Activated naive CD8-positive, alpha-beta T cell treated with anti-CD3 and anti-CD28 coated beads, Interleukin-2, amount 50 U/mL, for 24 hours (primary cell): ENCODE results near the gene PUDP.
"Not testable (repeated sequence)": the region's sequence is repeated elsewhere in the genome, so short reads cannot be mapped to it uniquely, and the experiment has no call there.

Experiments
- ATAC-seq: fragments of 150-1000 bp; cut with Tn5 transposase; one replicate; pipeline ENCODE4 v1.10.0; 2021
- DNase-seq: peaks from one replicate; pipeline ENCODE4 v3.0.0; 2021
- H3K27ac Mint-ChIP-seq: one replicate; pipeline ENCODE4 v1.8.0; 2021; ENCODE audit warnings: mild to moderate bottlenecking, mixed read lengths
- H3K27me3 Mint-ChIP-seq: one replicate; pipeline ENCODE4 v1.8.0; 2021; ENCODE audit warnings: mixed read lengths
- H3K36me3 Mint-ChIP-seq: one replicate; pipeline ENCODE4 v1.8.0; 2021; ENCODE audit warnings: low read depth, mixed read lengths
- H3K4me1 Mint-ChIP-seq: one replicate; pipeline ENCODE4 v1.8.0; 2021; ENCODE audit warnings: mixed read lengths
- H3K4me3 Mint-ChIP-seq: one replicate; pipeline ENCODE4 v1.8.0; 2021; ENCODE audit warnings: mild to moderate bottlenecking, moderate library complexity, mixed read lengths
- H3K9me3 Mint-ChIP-seq: one replicate; pipeline ENCODE4 v1.8.0; 2021; ENCODE audit warnings: mixed read lengths

The PUDP gene

DNA sequence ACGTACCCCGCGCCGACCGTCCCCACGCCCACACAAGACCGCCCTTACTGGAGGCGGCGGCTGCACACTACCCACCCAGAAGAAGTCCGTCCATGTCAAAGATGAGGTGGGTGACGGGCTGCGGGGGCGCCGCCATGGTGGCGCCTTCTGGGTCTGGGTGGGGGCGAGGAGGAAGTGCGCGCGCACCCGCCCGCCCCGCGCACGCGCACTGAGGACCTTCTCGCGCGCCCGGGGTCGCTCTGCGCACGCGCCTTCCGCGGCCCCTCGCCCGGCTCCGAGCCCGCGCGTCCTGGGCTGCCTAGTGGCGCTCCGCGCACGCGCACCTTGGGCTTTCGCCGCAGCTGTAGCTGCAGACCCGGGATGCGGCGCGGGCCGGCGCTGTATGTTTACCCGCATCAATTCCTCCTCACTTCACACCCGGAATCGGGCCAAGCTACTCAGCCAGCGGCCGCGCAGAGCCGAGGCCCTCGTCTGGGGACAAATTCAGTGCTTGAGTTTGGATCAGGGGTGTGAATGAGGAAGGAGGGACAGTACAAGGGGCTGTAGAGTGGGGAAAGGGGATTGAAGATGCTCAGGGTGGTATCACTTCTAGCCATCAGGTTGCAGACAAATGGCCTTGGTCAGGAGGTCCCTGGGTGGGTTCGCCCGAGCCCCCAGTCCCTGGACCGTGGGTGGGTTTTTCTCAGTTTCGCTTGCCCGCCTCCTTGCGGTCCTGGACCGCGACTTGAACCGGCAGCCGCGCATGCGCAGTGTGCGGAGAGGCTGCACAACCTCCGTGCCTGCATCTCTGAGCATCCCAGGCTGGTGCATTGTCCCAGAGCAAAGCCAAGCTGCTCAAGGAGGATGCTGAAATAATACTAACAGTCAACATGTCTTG lies at the start of gene PUDP:
PUDP (minus strand) TSS at position 176 of the 877 bp plus-strand sequence; CDS start at position 136, 40 bp downstream.
- no peaks in the 10 kb centered on the region for H3K36me3 Mint-ChIP-seq
- peak within 1 kb of the TSS; percentile 71 for H3K27ac Mint-ChIP-seq
- H3K9me3 Mint-ChIP-seq = no peaks in the 10 kb centered on the region
- ATAC-seq (peak; percentile 90), DNase-seq (peak; percentile 83)
- H3K27me3 Mint-ChIP-seq = no peaks in the 10 kb centered on the region
- peak within 1 kb of the TSS; percentile 81 for H3K4me3 Mint-ChIP-seq
- H3K4me1 Mint-ChIP-seq = peaks cover 23% of the 10 kb centered on the region

DNA sequence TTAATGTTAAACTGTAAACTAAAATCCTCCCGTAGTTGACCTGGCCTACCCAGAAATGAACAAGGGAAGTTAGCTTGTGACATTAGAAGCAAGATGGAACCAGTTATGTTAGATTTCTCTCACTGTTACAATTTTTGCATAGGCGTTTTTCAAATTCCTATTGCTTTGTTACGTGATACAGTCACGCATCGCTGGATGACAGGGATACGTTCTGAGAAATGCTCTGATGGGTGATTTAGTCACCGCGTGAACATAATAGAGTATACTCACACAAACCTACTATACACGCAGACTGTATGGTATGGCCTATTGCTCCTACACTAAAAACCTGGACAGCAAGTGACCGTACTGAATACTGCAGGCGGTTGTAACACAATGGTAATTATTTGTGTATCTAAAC lies 46.7 kb upstream of the PUDP start:
- Mint-ChIP-seq H3K27me3 (no peaks in the 10 kb centered on the region), H3K9me3 (no peaks in the 10 kb centered on the region), H3K27ac (no peak overlapping the region), H3K4me3 (no peak overlapping the region), H3K36me3 (no peaks in the 10 kb centered on the region), H3K4me1 (no peaks in the 10 kb centered on the region)
- ATAC-seq (no peak), DNase-seq (no peak)

DNA sequence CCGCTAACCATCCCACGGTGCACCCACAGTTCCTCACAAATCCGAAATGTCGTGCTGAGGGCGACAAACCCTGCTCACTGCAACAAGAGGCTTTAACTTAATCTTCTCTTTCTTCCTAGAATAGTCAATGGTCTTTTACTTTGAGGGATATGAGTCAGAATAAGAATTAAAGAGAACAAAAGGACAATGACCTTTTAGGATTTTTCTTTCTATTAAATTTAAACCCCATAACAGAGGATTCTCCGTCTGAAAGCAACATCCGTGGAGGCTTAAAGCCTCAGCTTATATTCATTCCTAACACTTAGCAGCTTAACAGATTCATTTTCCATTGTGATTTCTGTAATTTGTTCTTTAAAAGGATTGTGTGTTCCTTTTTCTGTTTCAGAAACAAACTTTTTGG lies 44.9 kb upstream of the PUDP start:
- Mint-ChIP-seq H3K9me3 (no peaks in the 10 kb centered on the region), H3K36me3 (no peaks in the 10 kb centered on the region), H3K4me3 (no peak overlapping the region), H3K4me1 (no peaks in the 10 kb centered on the region), H3K27me3 (no peaks in the 10 kb centered on the region), H3K27ac (no peak overlapping the region)
- ATAC-seq (no peak), DNase-seq (no peak)

DNA sequence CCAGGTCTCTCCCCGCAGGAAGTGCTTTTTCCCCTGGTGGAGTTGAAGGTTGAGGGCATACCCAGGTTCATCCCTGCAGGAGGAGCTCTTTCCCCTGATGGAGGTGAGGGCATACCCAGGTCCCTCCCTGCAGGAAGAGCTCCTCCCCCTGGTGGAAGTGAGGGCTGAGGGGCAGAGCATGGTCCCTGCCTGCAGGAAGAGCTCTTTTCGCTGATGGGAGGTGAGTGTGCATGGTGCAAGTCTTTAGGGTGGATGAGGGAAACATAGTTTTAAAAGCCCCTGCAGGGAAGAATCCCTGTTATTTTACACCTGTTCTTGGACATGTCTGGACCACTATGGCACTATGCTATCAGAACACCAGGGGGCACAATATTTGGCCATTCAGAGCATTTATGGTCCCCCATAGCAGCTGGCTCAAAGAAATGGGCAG lies 43.7 kb upstream of the PUDP start:
- Mint-ChIP-seq H3K27ac (no peak overlapping the region), H3K27me3 (no peaks in the 10 kb centered on the region), H3K4me1 (no peaks in the 10 kb centered on the region), H3K4me3 (no peak overlapping the region), H3K9me3 (no peaks in the 10 kb centered on the region), H3K36me3 (no peaks in the 10 kb centered on the region)
- ATAC-seq (no peak), DNase-seq (no peak)

DNA sequence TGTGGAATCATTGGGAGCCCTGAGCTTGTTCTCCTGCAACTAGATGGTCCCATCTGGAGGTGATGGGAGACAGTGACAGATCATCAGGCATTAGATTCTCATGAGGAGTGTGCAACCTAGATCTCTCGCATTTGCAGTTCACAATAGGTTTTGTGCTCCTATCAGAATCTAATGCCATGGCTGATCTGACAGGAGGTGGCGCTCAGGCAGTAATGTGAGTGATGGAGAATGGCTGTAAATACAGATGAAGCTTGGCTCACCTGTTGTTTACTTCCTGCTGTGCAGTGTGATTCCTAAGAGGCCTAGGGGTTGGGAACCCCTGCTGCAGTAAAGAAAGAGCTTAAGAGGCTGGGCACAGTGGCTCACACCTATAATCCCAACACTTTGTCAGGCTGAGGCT lies 42.2 kb upstream of the PUDP start:
- ATAC-seq (no peak), DNase-seq (no peak)
- H3K9me3 Mint-ChIP-seq = no peaks in the 10 kb centered on the region
- no peaks in the 10 kb centered on the region for H3K4me1 Mint-ChIP-seq
- no peaks in the 10 kb centered on the region for H3K27me3 Mint-ChIP-seq
- H3K36me3 Mint-ChIP-seq = no peaks in the 10 kb centered on the region
- no peak overlapping the region for H3K4me3 Mint-ChIP-seq
- H3K27ac Mint-ChIP-seq = no peak overlapping the region

DNA sequence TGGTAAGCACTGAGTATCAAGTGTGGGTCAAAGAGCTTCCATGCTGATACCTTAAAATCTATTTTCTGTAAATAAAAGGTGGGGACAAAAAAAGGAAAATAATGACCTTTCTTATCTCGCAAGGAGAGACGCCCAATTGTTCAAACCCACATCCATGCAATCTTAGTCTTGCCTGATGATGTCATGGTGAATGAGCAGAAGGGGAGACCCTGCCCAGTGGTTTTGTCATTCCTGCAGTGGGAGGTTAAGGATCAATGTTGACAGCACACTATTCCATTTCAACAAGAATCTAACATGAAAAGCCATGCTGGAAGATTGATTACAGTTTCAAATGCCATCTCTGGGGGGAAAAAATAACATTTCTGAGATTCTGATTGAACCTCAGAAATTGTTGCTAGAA lies 40.7 kb upstream of the PUDP start:
- no peak for ATAC-seq
- no peaks in the 10 kb centered on the region for H3K36me3 Mint-ChIP-seq
- no peaks in the 10 kb centered on the region for H3K4me1 Mint-ChIP-seq
- no peaks in the 10 kb centered on the region for H3K27me3 Mint-ChIP-seq
- DNase-seq = no peak
- no peaks in the 10 kb centered on the region for H3K9me3 Mint-ChIP-seq
- H3K27ac Mint-ChIP-seq = no peak overlapping the region
- H3K4me3 Mint-ChIP-seq = no peak overlapping the region

DNA sequence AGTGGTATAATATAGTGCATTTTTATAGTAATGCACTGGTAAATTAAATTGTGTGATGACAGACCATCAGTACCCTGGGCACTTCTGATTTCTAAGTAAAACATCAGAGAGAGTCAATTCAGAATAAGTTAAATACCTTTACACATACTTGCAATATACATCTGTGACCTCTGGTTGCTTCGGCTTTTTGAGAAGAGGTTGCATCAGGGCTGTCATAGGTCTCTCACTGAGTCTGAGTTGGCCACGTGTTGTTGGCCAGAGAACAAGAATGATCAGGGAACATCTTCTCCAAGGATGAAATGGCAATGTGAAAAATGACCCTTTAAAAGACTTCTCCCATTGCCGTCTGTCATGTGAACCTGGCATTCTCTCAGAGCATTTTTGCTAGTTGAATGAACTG lies 36.9 kb upstream of the PUDP start:
- DNase-seq = no peak
- H3K4me1 Mint-ChIP-seq = no peaks in the 10 kb centered on the region
- no peak for ATAC-seq

DNA sequence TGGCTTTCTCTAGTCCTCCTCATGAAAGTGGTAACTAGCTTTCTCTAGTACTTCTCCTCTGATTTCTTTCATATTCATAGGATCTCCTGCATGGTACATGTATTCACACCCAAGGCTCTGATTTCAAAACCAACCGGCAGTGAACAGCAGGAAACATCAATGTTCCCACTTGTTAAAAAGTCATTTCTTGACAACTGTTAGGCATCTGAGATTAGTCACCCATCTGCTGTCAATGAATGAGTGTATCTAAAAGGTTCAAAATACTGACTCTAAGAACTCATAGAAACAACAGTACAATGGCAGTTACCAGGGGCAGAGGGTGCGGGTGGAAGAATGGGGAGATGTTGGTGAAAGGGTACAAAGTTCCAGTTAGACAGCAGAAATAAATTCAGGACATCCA lies 31.5 kb upstream of the PUDP start:
- H3K36me3 Mint-ChIP-seq = no peaks in the 10 kb centered on the region
- H3K9me3 Mint-ChIP-seq = no peaks in the 10 kb centered on the region
- ATAC-seq (no peak), DNase-seq (no peak)
- H3K27ac Mint-ChIP-seq = no peak overlapping the region
- H3K4me1 Mint-ChIP-seq = no peaks in the 10 kb centered on the region
- H3K27me3 Mint-ChIP-seq = no peaks in the 10 kb centered on the region
- H3K4me3 Mint-ChIP-seq = no peak overlapping the region

More for the DNA sequence above, 36.9 kb upstream of the PUDP start:
- Mint-ChIP-seq H3K4me3 (no peak overlapping the region), H3K9me3 (no peaks in the 10 kb centered on the region), H3K27me3 (no peaks in the 10 kb centered on the region), H3K36me3 (no peaks in the 10 kb centered on the region), H3K27ac (no peak overlapping the region)

DNA sequence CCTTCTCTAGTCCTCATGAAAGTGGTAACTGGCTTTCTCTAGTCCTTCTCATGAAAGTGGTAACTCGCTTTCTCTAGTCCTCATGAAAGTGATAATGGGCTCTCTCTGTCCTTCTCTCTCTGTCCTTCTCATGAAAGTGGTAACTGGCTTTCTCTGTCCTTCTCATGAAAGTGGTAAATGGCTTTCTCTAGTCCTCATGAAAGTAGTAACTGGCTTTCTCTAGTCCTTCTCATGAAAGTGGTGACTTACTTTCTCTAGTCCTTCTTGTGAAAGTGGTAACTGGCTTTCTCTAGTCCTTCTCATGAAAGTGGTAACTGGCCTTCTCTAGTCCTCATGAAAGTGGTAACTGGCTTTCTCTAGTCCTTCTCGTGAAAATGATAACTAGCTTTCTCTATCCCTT lies 30.9 kb upstream of the PUDP start:
- H3K4me1 Mint-ChIP-seq, H3K4me3 Mint-ChIP-seq: not testable (repeated sequence)

DNA sequence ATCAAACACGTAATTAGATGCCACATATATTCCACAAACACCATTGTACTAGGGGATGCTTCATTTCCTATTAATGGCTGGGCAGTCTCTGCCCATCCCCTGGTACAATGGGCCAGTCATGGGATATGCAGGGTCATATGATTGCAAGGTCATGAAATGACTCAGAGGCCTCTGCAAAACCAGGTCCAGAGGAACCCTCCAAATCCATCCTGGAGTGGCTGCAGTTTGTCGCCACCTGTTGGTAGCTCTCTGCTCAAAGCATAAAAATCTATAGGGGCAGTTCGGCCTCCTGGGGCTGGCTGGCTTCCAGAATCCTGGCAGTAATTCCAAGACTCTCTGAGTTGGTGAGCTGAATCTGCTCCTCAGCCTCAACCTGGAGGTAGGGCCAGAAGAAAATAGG lies 22.9 kb upstream of the PUDP start:
- Mint-ChIP-seq H3K4me3 (no peak overlapping the region), H3K4me1 (no peaks in the 10 kb centered on the region), H3K36me3 (no peaks in the 10 kb centered on the region), H3K9me3 (no peaks in the 10 kb centered on the region), H3K27ac (no peak overlapping the region), H3K27me3 (no peaks in the 10 kb centered on the region)
- DNase-seq (peak; percentile 16), ATAC-seq (peak; percentile 46)

More for the DNA sequence above, 30.9 kb upstream of the PUDP start:
- H3K9me3 Mint-ChIP-seq, H3K27ac Mint-ChIP-seq, DNase-seq, ATAC-seq, H3K27me3 Mint-ChIP-seq, H3K36me3 Mint-ChIP-seq: not testable (repeated sequence)

DNA sequence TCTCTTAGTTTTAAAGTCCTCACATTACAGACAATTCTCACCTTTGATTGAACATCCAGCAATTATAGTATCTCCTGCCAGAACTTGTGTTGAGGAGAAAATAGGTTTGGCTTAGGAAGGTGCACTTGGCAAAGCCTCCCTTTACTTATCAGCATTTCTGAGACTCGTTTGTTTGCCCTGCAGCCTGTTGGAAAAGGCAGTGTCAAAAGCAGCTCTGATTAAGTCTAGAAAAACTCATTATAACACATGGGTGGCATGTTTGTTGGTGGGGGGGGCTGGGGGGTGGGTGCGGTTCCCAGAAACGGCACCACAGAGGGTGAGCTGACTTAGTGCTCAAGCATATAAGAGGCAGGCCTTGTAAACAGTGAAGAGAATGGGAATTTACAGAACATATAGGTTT lies 21.7 kb upstream of the PUDP start:
- Mint-ChIP-seq H3K4me3 (no peak overlapping the region), H3K36me3 (no peaks in the 10 kb centered on the region), H3K4me1 (no peaks in the 10 kb centered on the region), H3K27ac (no peak overlapping the region), H3K9me3 (no peaks in the 10 kb centered on the region), H3K27me3 (no peaks in the 10 kb centered on the region)
- DNase-seq (no peak), ATAC-seq (no peak)

DNA sequence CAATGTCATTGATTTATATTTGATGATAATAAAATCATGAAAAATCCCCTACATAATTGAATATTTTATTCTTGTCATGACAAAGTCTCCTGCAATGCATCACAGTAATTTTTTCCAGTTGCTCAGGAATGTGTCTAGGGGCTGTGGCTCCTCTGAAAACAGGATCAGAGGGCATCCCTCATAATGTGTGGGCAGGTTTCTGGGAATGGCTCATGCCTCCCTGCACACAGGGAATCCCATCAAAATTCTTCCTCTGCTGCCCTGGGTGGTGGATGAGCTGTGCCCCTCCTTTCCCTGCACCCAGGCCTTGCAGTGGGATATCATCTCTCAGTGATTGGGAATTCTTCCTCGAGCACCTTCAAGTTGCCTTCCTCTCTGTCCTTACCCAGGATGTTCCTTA lies 20.4 kb upstream of the PUDP start:
- DNase-seq = no peak
- Mint-ChIP-seq H3K4me3 (no peak overlapping the region), H3K9me3 (no peaks in the 10 kb centered on the region), H3K27ac (no peak overlapping the region), H3K27me3 (no peaks in the 10 kb centered on the region), H3K4me1 (no peaks in the 10 kb centered on the region), H3K36me3 (no peaks in the 10 kb centered on the region)
- no peak for ATAC-seq

DNA sequence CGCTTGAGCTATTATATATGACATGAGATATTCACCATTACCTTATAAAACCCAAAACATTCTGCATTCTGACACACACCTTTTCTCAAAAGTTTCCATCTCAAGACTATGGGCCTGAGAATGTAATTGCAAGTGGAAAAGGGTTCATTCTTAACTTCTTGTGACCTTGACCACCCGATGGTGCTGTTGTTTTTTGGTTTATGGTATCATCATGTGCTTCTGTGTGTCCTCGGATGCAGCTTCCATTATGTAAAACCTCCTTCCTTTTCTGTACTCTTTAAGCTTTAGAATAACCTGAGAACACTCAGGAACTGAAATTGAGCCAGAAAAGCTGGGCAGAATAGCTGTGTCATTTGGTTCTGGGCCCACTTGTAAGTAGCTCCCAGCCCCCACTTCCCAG lies 16.2 kb upstream of the PUDP start:
- DNase-seq (no peak), ATAC-seq (no peak)
- Mint-ChIP-seq H3K4me3 (no peak overlapping the region), H3K27me3 (no peaks in the 10 kb centered on the region), H3K27ac (no peak overlapping the region), H3K4me1 (no peaks in the 10 kb centered on the region), H3K36me3 (no peaks in the 10 kb centered on the region), H3K9me3 (no peaks in the 10 kb centered on the region)

DNA sequence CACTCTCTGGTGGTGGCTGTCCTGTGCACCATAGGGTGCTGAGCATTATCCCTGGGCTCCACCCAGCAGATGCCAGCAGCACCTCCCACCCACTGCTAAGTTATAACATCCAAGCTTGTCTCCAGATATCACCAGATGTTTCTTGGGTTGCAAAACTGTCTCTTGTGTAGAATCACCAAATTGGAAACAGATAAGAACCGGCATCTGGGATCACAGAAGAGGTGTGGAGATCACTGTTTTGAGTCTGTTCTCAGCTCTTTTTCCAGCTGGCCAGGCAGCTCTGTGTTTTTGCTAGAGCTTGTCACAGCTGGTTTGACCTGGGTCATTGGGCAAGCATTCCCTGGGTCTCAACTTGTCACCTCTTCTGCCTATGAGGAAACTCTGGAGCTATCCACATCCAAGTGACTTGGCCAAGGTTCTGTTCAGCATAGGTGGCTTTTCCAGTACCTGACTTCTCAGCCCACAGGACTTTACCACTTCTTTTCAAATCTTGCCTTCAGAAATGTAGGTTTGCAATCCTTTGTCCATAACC lies 15.3 kb upstream of the PUDP start:
- no peaks in the 10 kb centered on the region for H3K36me3 Mint-ChIP-seq
- ATAC-seq (no peak), DNase-seq (no peak)
- H3K4me1 Mint-ChIP-seq = no peaks in the 10 kb centered on the region
- H3K4me3 Mint-ChIP-seq = no peak overlapping the region
- H3K27ac Mint-ChIP-seq = no peak overlapping the region
- no peaks in the 10 kb centered on the region for H3K9me3 Mint-ChIP-seq
- H3K27me3 Mint-ChIP-seq = no peaks in the 10 kb centered on the region

DNA sequence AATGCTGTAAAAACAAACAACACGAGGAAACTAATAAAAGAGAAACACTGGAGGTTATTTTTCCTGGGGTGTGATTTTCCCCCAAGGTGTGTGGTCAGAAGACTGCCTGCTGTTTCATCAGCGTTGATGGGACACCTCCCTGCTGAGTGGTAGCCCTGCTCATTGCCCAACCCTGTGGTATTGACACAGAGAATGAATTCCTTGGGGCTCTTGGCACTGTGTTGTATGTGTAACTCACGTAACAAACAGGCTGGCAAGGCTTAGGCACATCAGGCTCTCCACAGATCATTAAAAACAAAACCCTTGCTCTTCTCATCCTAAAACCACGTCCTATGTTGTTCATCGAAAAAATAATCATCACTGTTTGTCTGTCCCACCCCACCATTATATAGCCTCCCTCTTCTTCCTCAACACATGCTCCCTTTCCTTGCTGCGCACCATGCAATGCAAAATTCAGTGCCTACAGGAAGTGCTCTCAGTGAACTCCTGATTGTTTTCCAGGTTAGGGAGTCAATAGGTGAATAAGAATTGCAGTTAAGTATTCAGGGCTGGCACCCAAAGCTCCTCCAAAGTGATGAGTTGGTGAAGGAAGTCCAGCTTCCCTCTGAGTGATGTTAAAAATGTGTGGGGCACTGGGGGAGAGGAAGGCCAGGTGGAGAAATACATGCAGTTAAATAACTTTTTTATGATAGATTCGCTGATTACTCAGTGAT lies 11.4 kb upstream of the PUDP start:
- no peak overlapping the region for H3K27ac Mint-ChIP-seq
- ATAC-seq = no peak
- no peaks in the 10 kb centered on the region for H3K27me3 Mint-ChIP-seq
- H3K36me3 Mint-ChIP-seq = peaks cover 2% of the 10 kb centered on the region
- DNase-seq = no peak
- H3K4me1 Mint-ChIP-seq = no peaks in the 10 kb centered on the region
- no peaks in the 10 kb centered on the region for H3K9me3 Mint-ChIP-seq
- no peak overlapping the region for H3K4me3 Mint-ChIP-seq
